Caco-2 (cell line): ENCODE results near the gene MC1R. TPM values are rescaled to one million over a fixed set of nuclear protein-coding genes. Genes with fewer than 3 reads are reported as not detected.

Source experiments
- BruUV-seq: library from RNA; stranded (reverse); fragments of 400-500 nt; replicated peaks from 2 replicates; lab custom pipeline; 2021; lab: Mats Ljungman, UMichigan
- CTCF ChIA-PET: fragments of 300-600 bp; sonication (Branson Sonifier 250); formaldehyde crosslinking; loops from one replicate; lab custom pipeline; 2022; ENCODE audit warnings: antibody characterized with exemption; lab: Charles Lee
- POLR2A ChIA-PET: fragments of 300-600 bp; sonication (Branson Sonifier 250); formaldehyde crosslinking; loops from one replicate; lab custom pipeline; 2022; ENCODE audit warnings: antibody characterized with exemption; lab: Charles Lee
- DNase-seq, 2 experiments: peaks; one replicate each; pipeline versions ENCODE4 v3.0.0 to v3.0.0-alpha.2; 2020 to 2022
- H3K27me3 ChIP-seq: replicated peaks from 2 replicates; pipeline ENCODE4 v1.6.0; 2011; ENCODE audit warnings: low read length; ENCODE audit not compliant: control insufficient read depth, insufficient read depth
- H3K36me3 ChIP-seq: 2 replicates; pipeline ENCODE4 v1.5.1; 2011; ENCODE audit warnings: low read length; ENCODE audit not compliant: control insufficient read depth, insufficient read depth
- H3K4me1 ChIP-seq: fragments of 250-450 bp; sonication (Bioruptor Pico); 2 replicates; pipeline ENCODE4 v1.5.1; 2020; ENCODE audit warnings: mild to moderate bottlenecking
- H3K4me3 ChIP-seq: 2 replicates; pipeline ENCODE4 v1.5.1; 2011; ENCODE audit warnings: low read depth, mild to moderate bottlenecking, control low read depth, low read length
- H3K9me3 ChIP-seq: fragments of 250-450 bp; sonication (Bioruptor Pico); 2 replicates; pipeline ENCODE4 v1.5.1; 2020; ENCODE audit warnings: mild to moderate bottlenecking, moderate library complexity
- H3K27ac Mint-ChIP-seq: one replicate; pipeline ENCODE4 v1.8.0; 2022; ENCODE audit warnings: mixed read lengths; ENCODE audit not compliant: unreplicated experiment
- H3K27me3 Mint-ChIP-seq: one replicate; pipeline ENCODE4 v1.8.0; 2022; ENCODE audit warnings: mixed read lengths; ENCODE audit not compliant: insufficient read depth, unreplicated experiment
- H3K36me3 Mint-ChIP-seq: one replicate; pipeline ENCODE4 v1.8.0; 2022; ENCODE audit warnings: mild to moderate bottlenecking, mixed read lengths; ENCODE audit not compliant: insufficient read depth, unreplicated experiment
- H3K4me1 Mint-ChIP-seq: one replicate; pipeline ENCODE4 v1.8.0; 2022; ENCODE audit warnings: low read depth, mixed read lengths; ENCODE audit not compliant: unreplicated experiment
- H3K4me3 Mint-ChIP-seq: one replicate; pipeline ENCODE4 v1.8.0; 2022; ENCODE audit warnings: mild to moderate bottlenecking, moderate library complexity, mixed read lengths; ENCODE audit not compliant: unreplicated experiment
- H3K9me3 Mint-ChIP-seq: one replicate; pipeline ENCODE4 v1.8.0; 2022; ENCODE audit warnings: mixed read lengths; ENCODE audit not compliant: unreplicated experiment
- intact Hi-C: fragments of 100-400 bp; cut with micrococcal nuclease; formaldehyde crosslinking; loops from one replicate; pipeline ENCODE4 v1.10.0; 2022; ENCODE audit not compliant: unreplicated experiment
- total RNA-seq: library from RNA; stranded (reverse); gene quantifications from 2 replicates; pipeline ENCODE4 v1.2.3, GENCODE V29; 2022
- TF ChIP-seq, protein P1 (sequence below), 2 experiments: fragments of 200-600 bp in 1 of 2; IDR thresholded peaks; 1 replicate in 1 of 2; 2 replicates in 1 of 2; pipeline versions ENCODE4 v1.5.1 to v1.8.0; 2011 to 2022; ENCODE audit warnings: antibody characterized with exemption in 1 of 2, control low read depth in 1 of 2, inconsistent platforms in 1 of 2, low read depth in 1 of 2, low read length in 1 of 2, mild to moderate bottlenecking in 1 of 2, moderate library complexity in 1 of 2; ENCODE audit not compliant: insufficient read depth in 1 of 2, severe bottlenecking in 1 of 2, unreplicated experiment in 1 of 2

MC1R gene
- total RNA-seq, 1 experiment from 2014 or later = 6.5 TPM

GRCh38 chr16:89936508-89936907, 17.8 kb downstream of the MC1R start:
- no peaks in the 10 kb centered on the region for H3K9me3 Mint-ChIP-seq
- ChIA-PET POLR2A (no interaction called here), CTCF (no interaction called here)
- no TSS peak for BruUV-seq
- no peaks in the 10 kb centered on the region for H3K36me3 ChIP-seq
- no peak overlapping the region for H3K27ac Mint-ChIP-seq
- H3K9me3 ChIP-seq = no peaks in the 10 kb centered on the region
- no peak for DNase-seq
- H3K36me3 Mint-ChIP-seq = peaks cover 23% of the 10 kb centered on the region
- H3K4me1 Mint-ChIP-seq = peaks cover 15% of the 10 kb centered on the region
- no peaks in the 10 kb centered on the region for H3K27me3 Mint-ChIP-seq
- H3K4me1 ChIP-seq = peaks cover 5% of the 10 kb centered on the region
- intact Hi-C loops = no loop called here
- no peaks in the 10 kb centered on the region for H3K27me3 ChIP-seq
- no peak overlapping the region for H3K4me3 Mint-ChIP-seq
- TF ChIP-seq, protein P1, sequence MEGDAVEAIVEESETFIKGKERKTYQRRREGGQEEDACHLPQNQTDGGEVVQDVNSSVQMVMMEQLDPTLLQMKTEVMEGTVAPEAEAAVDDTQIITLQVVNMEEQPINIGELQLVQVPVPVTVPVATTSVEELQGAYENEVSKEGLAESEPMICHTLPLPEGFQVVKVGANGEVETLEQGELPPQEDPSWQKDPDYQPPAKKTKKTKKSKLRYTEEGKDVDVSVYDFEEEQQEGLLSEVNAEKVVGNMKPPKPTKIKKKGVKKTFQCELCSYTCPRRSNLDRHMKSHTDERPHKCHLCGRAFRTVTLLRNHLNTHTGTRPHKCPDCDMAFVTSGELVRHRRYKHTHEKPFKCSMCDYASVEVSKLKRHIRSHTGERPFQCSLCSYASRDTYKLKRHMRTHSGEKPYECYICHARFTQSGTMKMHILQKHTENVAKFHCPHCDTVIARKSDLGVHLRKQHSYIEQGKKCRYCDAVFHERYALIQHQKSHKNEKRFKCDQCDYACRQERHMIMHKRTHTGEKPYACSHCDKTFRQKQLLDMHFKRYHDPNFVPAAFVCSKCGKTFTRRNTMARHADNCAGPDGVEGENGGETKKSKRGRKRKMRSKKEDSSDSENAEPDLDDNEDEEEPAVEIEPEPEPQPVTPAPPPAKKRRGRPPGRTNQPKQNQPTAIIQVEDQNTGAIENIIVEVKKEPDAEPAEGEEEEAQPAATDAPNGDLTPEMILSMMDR (IDR thresholded peaks at IDR 0.05; ENCODE audit: insufficient read depth in 1 of 2, low read depth in 1 of 2, low read length in 1 of 2, severe bottlenecking in 1 of 2, unreplicated experiment in 1 of 2) = no peak
- no peak overlapping the region for H3K4me3 ChIP-seq

- intact Hi-C loops = no loop called here
- CTCF ChIA-PET = no interaction called here
- no peak overlapping the region for H3K4me3 ChIP-seq
- H3K4me1 ChIP-seq = peaks cover 5% of the 10 kb centered on the region
- H3K27ac Mint-ChIP-seq = no peak overlapping the region
- H3K27me3 ChIP-seq = no peaks in the 10 kb centered on the region
- H3K36me3 ChIP-seq = no peaks in the 10 kb centered on the region
- no peaks in the 10 kb centered on the region for H3K9me3 Mint-ChIP-seq
- H3K4me1 Mint-ChIP-seq = peaks cover 15% of the 10 kb centered on the region
- POLR2A ChIA-PET = no interaction called here
- H3K9me3 ChIP-seq = no peaks in the 10 kb centered on the region
- no peak overlapping the region for H3K4me3 Mint-ChIP-seq
- peaks cover 22% of the 10 kb centered on the region for H3K36me3 Mint-ChIP-seq
- TF ChIP-seq, protein P1 (IDR thresholded peaks at IDR 0.05; ENCODE audit: insufficient read depth in 1 of 2, low read depth in 1 of 2, low read length in 1 of 2, severe bottlenecking in 1 of 2, unreplicated experiment in 1 of 2) = no peak
- H3K27me3 Mint-ChIP-seq = no peaks in the 10 kb centered on the region
- no TSS peak for BruUV-seq
- DNase-seq = no peak
Observed at GRCh38 chr16:89936981-89937380, 18.3 kb downstream of the MC1R start.

DNA sequence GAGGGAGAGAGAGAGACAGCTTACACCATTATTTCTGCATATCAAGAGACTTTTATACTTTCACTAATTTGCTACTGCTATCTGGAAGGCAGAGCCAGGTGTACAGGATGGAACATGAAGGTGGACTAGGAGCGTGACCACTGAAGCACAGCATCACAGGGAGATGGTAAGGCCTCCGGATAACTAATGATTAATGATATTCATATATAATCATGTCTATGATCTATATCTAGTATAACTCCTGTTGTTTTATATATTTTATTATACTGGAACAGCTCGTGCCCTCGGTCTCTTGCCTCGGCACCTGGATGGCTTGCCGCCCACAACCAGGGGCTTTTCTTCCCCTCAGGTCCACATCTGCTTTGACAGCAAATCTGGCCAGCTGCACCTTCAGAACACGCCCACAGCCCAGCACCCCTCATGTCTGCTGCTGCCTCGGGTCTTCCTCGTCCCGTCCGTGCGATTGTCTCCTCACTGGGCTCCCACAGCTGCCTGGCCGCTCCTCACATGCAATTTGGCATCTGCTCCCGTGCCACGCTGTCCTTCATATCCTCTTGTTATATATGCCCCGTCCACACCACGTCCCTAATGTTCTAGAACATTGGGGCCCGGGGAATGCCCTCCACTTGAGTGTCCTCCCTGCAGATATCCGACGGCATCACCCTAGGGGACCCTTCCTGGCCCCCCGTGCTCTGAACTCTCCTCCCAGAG, 19.7 kb downstream of the MC1R start:
- TSS peak; percentile 47 for BruUV-seq
- Mint-ChIP-seq H3K36me3 (peaks cover 14% of the 10 kb centered on the region), H3K27me3 (no peaks in the 10 kb centered on the region), H3K4me1 (peaks cover 15% of the 10 kb centered on the region), H3K9me3 (no peaks in the 10 kb centered on the region), H3K4me3 (no peak overlapping the region), H3K27ac (no peak overlapping the region)
- TF ChIP-seq, protein P1 (IDR thresholded peaks at IDR 0.05; ENCODE audit: insufficient read depth in 1 of 2, low read depth in 1 of 2, low read length in 1 of 2, severe bottlenecking in 1 of 2, unreplicated experiment in 1 of 2) = no peak
- ChIA-PET CTCF (no interaction called here), POLR2A (no interaction called here)
- Histone ChIP-seq H3K36me3 (no peaks in the 10 kb centered on the region), H3K9me3 (no peaks in the 10 kb centered on the region), H3K4me1 (peaks cover 5% of the 10 kb centered on the region), H3K27me3 (no peaks in the 10 kb centered on the region), H3K4me3 (no peak overlapping the region)
- no peak for DNase-seq
- intact Hi-C loops = no loop called here
